BJ (cell line): ENCODE data around the gene NPAS3. TPM values are rescaled to one million over a fixed set of nuclear protein-coding genes. Genes with fewer than 3 reads are reported as not detected.

Experiments
- CTCF ChIA-PET: fragments of 350-600 bp; formaldehyde crosslinking; extraction: SDS; loops from one replicate; lab custom pipeline; 2021; ENCODE audit warnings: antibody characterized with exemption, inconsistent platforms; lab: Yijun Ruan, JAX
- POLR2A ChIA-PET: fragments of 300-600 bp; sonication (Branson Sonifier 250); formaldehyde crosslinking; extraction: SDS; loops from one replicate; lab custom pipeline; 2021; ENCODE audit warnings: antibody characterized with exemption; lab: Charles Lee
- DNase-seq: peaks from one replicate; pipeline ENCODE4 v3.0.0-alpha.2; 2011; ENCODE audit warnings: low read depth
- H3K27me3 ChIP-seq: 2 replicates; pipeline ENCODE4 v1.6.0; 2011; ENCODE audit warnings: low read length; ENCODE audit not compliant: control insufficient read depth, insufficient read depth
- H3K36me3 ChIP-seq: 2 replicates; pipeline ENCODE4 v1.5.1; 2011; ENCODE audit warnings: low read length; ENCODE audit not compliant: control insufficient read depth, insufficient read depth
- H3K4me3 ChIP-seq: 2 replicates; pipeline ENCODE4 v1.5.1; 2011; ENCODE audit warnings: low read depth, mild to moderate bottlenecking, control low read depth, low read length
- CTCF ChIP-seq: IDR thresholded peaks from 2 replicates; pipeline ENCODE4 v1.5.1; 2011; ENCODE audit warnings: low read depth, mild to moderate bottlenecking, control low read depth, inconsistent platforms, low read length, moderate library complexity; ENCODE audit not compliant: insufficient read depth
- polyA plus RNA-seq: library from polyadenylated mRNA; depleted of rRNA; stranded (reverse); fragments of >200 nt; gene quantifications from 2 replicates; pipeline ENCODE4 v1.2.3, GENCODE V29; 2011

NPAS3 gene
- polyA plus RNA-seq, 1 experiment: 0.09 TPM

GRCh38 chr14:33805593-33805992, 866.9 kb downstream of the NPAS3 start:
- H3K27me3 ChIP-seq: peaks cover 4% of the 10 kb centered on the region
- DNase-seq: no peak
- ChIA-PET CTCF (interaction anchor here (3.7 kb wide), 1 partner anchor 13 kb away, joined by 22 read pairs; no protein-coding TSS in a partner anchor), POLR2A (no interaction called here)
- no peak overlapping the region for H3K4me3 ChIP-seq
- no peaks in the 10 kb centered on the region for H3K36me3 ChIP-seq
- no peak for TF ChIP-seq CTCF

- H3K27me3 ChIP-seq: peaks cover 4% of the 10 kb centered on the region
- no peaks in the 10 kb centered on the region for H3K36me3 ChIP-seq
- ChIA-PET CTCF (interaction anchor here (3.7 kb wide), 1 partner anchor 14 kb away, joined by 22 read pairs; no protein-coding TSS in a partner anchor), POLR2A (no interaction called here)
- no peak overlapping the region for H3K4me3 ChIP-seq
- no peak for DNase-seq
- no peak for TF ChIP-seq CTCF
Observed at GRCh38 chr14:33806905-33807304, 868.2 kb downstream of the NPAS3 start.

- no peaks in the 10 kb centered on the region for H3K36me3 ChIP-seq
- H3K4me3 ChIP-seq: no peak overlapping the region
- TF ChIP-seq CTCF: no peak
- no peak for DNase-seq
- peaks cover 2% of the 10 kb centered on the region for H3K27me3 ChIP-seq
- ChIA-PET POLR2A (no interaction called here), CTCF (no interaction called here)
Observed at GRCh38 chr14:33808187-33808586, 869.5 kb downstream of the NPAS3 start.

GRCh38 chr14:33809396-33809981, 870.8 kb downstream of the NPAS3 start:
- H3K36me3 ChIP-seq: no peaks in the 10 kb centered on the region
- CTCF ChIA-PET: no interaction called here
- DNase-seq: no peak
- TF ChIP-seq CTCF: no peak
- H3K27me3 ChIP-seq: peaks cover 2% of the 10 kb centered on the region
- POLR2A ChIA-PET: no interaction called here
- H3K4me3 ChIP-seq: no peak overlapping the region

- TF ChIP-seq CTCF: no peak
- CTCF ChIA-PET: no interaction called here
- POLR2A ChIA-PET: no interaction called here
- no peak for DNase-seq
- Histone ChIP-seq H3K36me3 (no peaks in the 10 kb centered on the region), H3K4me3 (no peak overlapping the region), H3K27me3 (peaks cover 2% of the 10 kb centered on the region)
Observed at GRCh38 chr14:33810308-33810707, 871.6 kb downstream of the NPAS3 start.
